Vagina (tissue), 2 donors: ENCODE data around the gene TMEM178B.

Source experiments
- CTCF ChIP-seq, 3 experiments: fragments of 450-650 bp in 2 of 3; fragments of 200-600 bp in 1 of 3; sonication (generic) in 1 of 3; IDR thresholded peaks; one replicate each; pipeline ENCODE4 v1.5.1; 2017 to 2019; ENCODE audit warnings: antibody characterized with exemption in 3 of 3, mild to moderate bottlenecking in 2 of 3, moderate library complexity in 2 of 3
- POLR2A ChIP-seq, 2 donors: fragments of 450-650 bp; IDR thresholded peaks; one replicate each; pipeline ENCODE4 v1.6.1; 2017; ENCODE audit warnings: antibody characterized with exemption in 2 of 2, mild to moderate bottlenecking in 2 of 2, moderate library complexity in 2 of 2
- POLR2AphosphoS5 ChIP-seq, 2 donors: sonication (generic); formaldehyde crosslinking; IDR thresholded peaks; one replicate each; pipeline ENCODE4 v1.9.0; 2017; ENCODE audit warnings: antibody characterized with exemption in 2 of 2, mild to moderate bottlenecking in 2 of 2, low read depth in 1 of 2; ENCODE audit not compliant: insufficient read depth in 1 of 2

GRCh38 chr7:141397236-141398163 is 323.6 kb downstream of the TMEM178B start:
- TF ChIP-seq CTCF (IDR thresholded peaks at IDR 0.05) (no peak), POLR2AphosphoS5 (IDR thresholded peaks at IDR 0.05; ENCODE audit: insufficient read depth in 1 of 2, low read depth in 1 of 2) (no peak), POLR2A (IDR thresholded peaks at IDR 0.05) (no peak)
